CD4-positive, alpha-beta memory T cell (primary cell): ENCODE results near the gene ZNF345. TPM values are rescaled to one million over a fixed set of nuclear protein-coding genes. Genes with fewer than 3 reads are reported as not detected.
A peak's percentile ranks its signal among the peaks of the same experiment; 100 is the strongest.

Experiments
- CTCF ChIA-PET: fragments of 350-600 bp; sonication (Branson Sonifier 250); formaldehyde crosslinking; loops from one replicate; lab custom pipeline; 2021; ENCODE audit warnings: inconsistent platforms; ENCODE audit not compliant: partially characterized antibody; lab: Charles Lee
- POLR2A ChIA-PET: fragments of 350-600 bp; sonication (Branson Sonifier 250); formaldehyde crosslinking; loops from one replicate; lab custom pipeline; 2021; ENCODE audit not compliant: partially characterized antibody; lab: Charles Lee
- DNase-seq, 5 donors: peaks; one replicate each; pipeline versions ENCODE4 v3.0.0 to v3.0.0-alpha.2; 2020 to 2022; ENCODE audit warnings: mixed read lengths in 1 of 5
- H3K27ac ChIP-seq: one replicate; pipeline ENCODE4 v1.7.0; 2013; ENCODE audit warnings: low read depth, low read length
- H3K27me3 ChIP-seq: 2 replicates; pipeline ENCODE4 v1.7.0; 2013; ENCODE audit warnings: mild to moderate bottlenecking, low read length, moderate library complexity; ENCODE audit not compliant: insufficient read depth
- H3K36me3 ChIP-seq: 2 replicates; pipeline ENCODE4 v1.7.0; 2013; ENCODE audit warnings: mild to moderate bottlenecking, low read length, moderate library complexity; ENCODE audit not compliant: insufficient read depth
- H3K4me1 ChIP-seq: 2 replicates; pipeline ENCODE4 v1.7.0; 2013; ENCODE audit warnings: mild to moderate bottlenecking, low read length, moderate library complexity; ENCODE audit not compliant: insufficient read depth
- H3K4me3 ChIP-seq, 2 donors: one replicate each; pipeline ENCODE4 v1.7.0; 2013; ENCODE audit warnings: low read length in 2 of 2, mild to moderate bottlenecking in 1 of 2
- H3K9me3 ChIP-seq, 2 donors: one replicate each; pipeline ENCODE4 v1.7.0; 2013; ENCODE audit warnings: low read length in 2 of 2, control low read depth in 1 of 2; ENCODE audit not compliant: control insufficient read depth in 1 of 2
- H3K27ac Mint-ChIP-seq, 7 donors: one replicate each; pipeline ENCODE4 v1.8.0; 2020 to 2021; ENCODE audit warnings: mixed read lengths in 7 of 7, mild to moderate bottlenecking in 6 of 7, inconsistent platforms in 3 of 7, moderate library complexity in 3 of 7
- H3K27me3 Mint-ChIP-seq, 2 donors: one replicate each; pipeline ENCODE4 v1.8.0; 2020 to 2021; ENCODE audit warnings: mixed read lengths in 2 of 2
- H3K36me3 Mint-ChIP-seq, 2 donors: one replicate each; pipeline ENCODE4 v1.8.0; 2020 to 2021; ENCODE audit warnings: mixed read lengths in 2 of 2, inconsistent platforms in 1 of 2, mild to moderate bottlenecking in 1 of 2
- H3K4me1 Mint-ChIP-seq, 4 donors: one replicate each; pipeline ENCODE4 v1.8.0; 2020 to 2021; ENCODE audit warnings: mixed read lengths in 4 of 4, mild to moderate bottlenecking in 1 of 4
- H3K4me3 Mint-ChIP-seq, 8 donors: one replicate each; pipeline ENCODE4 v1.8.0; 2020 to 2021; ENCODE audit warnings: mixed read lengths in 8 of 8, mild to moderate bottlenecking in 7 of 8, moderate library complexity in 6 of 8, inconsistent platforms in 3 of 8
- H3K9me3 Mint-ChIP-seq, 8 donors: one replicate each; pipeline ENCODE4 v1.8.0; 2020 to 2021; ENCODE audit warnings: mixed read lengths in 8 of 8, mild to moderate bottlenecking in 5 of 8, inconsistent platforms in 3 of 8, moderate library complexity in 1 of 8
- intact Hi-C: fragments of 100-400 bp; cut with micrococcal nuclease; formaldehyde crosslinking; loops from one replicate; pipeline ENCODE4 v1.15.1; 2023
- polyA plus RNA-seq, 2 donors: library from polyadenylated mRNA; unstranded; fragments of 300-500 nt; fragmentation: Illumina TruSeq; gene quantifications; one replicate each; pipeline ENCODE4 v1.2.3, GENCODE V29; 2021
- total RNA-seq, 2 experiments: library from RNA; stranded (reverse); gene quantifications; one replicate each; pipeline ENCODE4 v1.2.3, GENCODE V29; 2021

The ZNF345 gene
- total and polyA plus RNA-seq, 4 experiments from 2014 or later = 7.9 to 18.0 (median 13.8) TPM

DNA sequence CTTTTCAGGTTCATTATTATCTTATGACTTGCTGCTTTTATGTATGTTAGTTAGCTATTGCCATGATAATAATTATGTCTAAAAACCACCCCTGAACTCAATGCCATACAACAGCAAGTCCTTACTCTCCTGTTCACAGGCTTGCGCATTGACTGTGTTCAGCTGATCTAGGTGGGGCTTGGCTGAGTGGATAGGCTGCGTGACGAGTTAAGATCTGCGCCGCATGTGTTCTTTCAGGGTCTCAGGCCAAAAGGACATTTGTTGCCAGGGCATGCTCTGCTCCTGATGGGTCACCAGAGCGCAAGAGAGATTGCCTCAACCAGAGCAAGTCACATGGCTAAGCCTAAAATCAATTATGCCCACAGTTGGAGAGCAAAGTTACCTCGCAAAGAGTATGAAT, 66.3 kb downstream of the ZNF345 start:
- POLR2A ChIA-PET = interaction anchor here (0.9 to 1.1 kb wide), 4 partner anchors 68 to 862 kb away, joined by 3 to 4 read pairs (median 3); partner anchors contain the start of genes ZNF566, ZNF573 and ZNF790
- CTCF ChIA-PET = interaction anchor here (0.8 kb wide), 1 partner anchor 15 kb away, joined by 5 read pairs; no protein-coding TSS in a partner anchor
- Histone ChIP-seq H3K4me1 (peaks cover 14% of the 10 kb centered on the region), H3K4me3 (peak overlapping the region; percentile 60 to 88), H3K9me3 (no peaks in the 10 kb centered on the region), H3K27me3 (no peaks in the 10 kb centered on the region), H3K27ac (peak overlapping the region; percentile 93), H3K36me3 (peaks cover 12% of the 10 kb centered on the region)
- H3K27me3 Mint-ChIP-seq = no peaks in the 10 kb centered on the region
- intact Hi-C loops = loop anchor here (1.0 to 2.0 kb wide), 14 partner anchors 56 to 550 kb away; partner anchors contain the start of genes ZFP14, ZNF260, ZNF345 and ZNF420
- no peak for DNase-seq
- H3K36me3 Mint-ChIP-seq = peaks cover 60 to 64% of the 10 kb centered on the region in 2 donors
- H3K9me3 Mint-ChIP-seq = peaks cover 2 to 30% (median 14%) of the 10 kb centered on the region in 8 donors
- H3K4me3 Mint-ChIP-seq = peak overlapping the region; percentile 84 to 97 (median 94)
- peak overlapping the region; percentile 81 to 97 (median 96) for H3K27ac Mint-ChIP-seq
- peaks cover 19 to 39% (median 28%) of the 10 kb centered on the region in 4 donors for H3K4me1 Mint-ChIP-seq

DNA sequence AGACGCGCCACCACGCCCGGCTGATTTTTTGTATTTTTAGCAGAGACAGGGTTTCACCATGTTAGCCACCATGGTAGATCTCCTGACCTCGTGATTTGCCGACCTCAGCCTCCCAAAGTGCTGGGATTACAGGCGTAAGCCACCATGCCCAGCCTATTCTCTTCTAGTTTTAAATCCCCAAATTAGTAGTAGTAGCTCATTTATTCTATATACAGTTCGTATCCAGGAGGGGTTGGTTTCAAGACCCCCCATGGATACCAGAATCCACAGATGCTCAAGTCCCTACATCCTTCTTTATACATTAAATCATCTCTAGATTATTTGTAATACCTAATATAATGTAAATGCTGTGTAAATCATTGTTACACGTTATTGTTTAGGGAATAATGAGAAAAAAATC, 67.4 kb downstream of the ZNF345 start:
- Histone ChIP-seq H3K4me1 (peaks cover 14% of the 10 kb centered on the region), H3K36me3 (peaks cover 14% of the 10 kb centered on the region), H3K9me3 (no peaks in the 10 kb centered on the region), H3K27me3 (no peaks in the 10 kb centered on the region), H3K4me3 (no peak overlapping the region), H3K27ac (no peak overlapping the region)
- Mint-ChIP-seq H3K4me3 (peak overlapping the region in 5 of 8 donors; percentile 42 to 51 (median 48)), H3K27ac (peak overlapping the region in 3 of 7 donors; percentile 22 to 74 (median 57)), H3K36me3 (peaks cover 64 to 65% of the 10 kb centered on the region in 2 donors), H3K9me3 (peaks cover 2 to 36% (median 15%) of the 10 kb centered on the region in 8 donors), H3K27me3 (no peaks in the 10 kb centered on the region), H3K4me1 (peaks cover 19 to 39% (median 28%) of the 10 kb centered on the region in 4 donors)
- DNase-seq = no peak
- POLR2A ChIA-PET = no interaction called here
- intact Hi-C loops = no loop called here
- CTCF ChIA-PET = no interaction called here

Other genes starting within 250 kb of the ZNF345 start
- 10 to 100 TPM; 21.1 to 21.9 TPM for gene ZNF382, start 245.6 kb upstream of the ZNF345 start, total RNA-seq
- gene ZNF382, start 245.6 kb upstream of the ZNF345 start, polyA plus RNA-seq = 10 to 100 TPM in 1 of 2 donors, 1 to 10 TPM in 1; 3.1 to 11.8 TPM
- 10 to 100 TPM; 17.5 to 17.6 TPM for gene ZNF461, start 184.0 kb upstream of the ZNF345 start, total RNA-seq
- 1 to 10 TPM; 3.1 to 8.0 TPM for gene ZNF461, start 184.0 kb upstream of the ZNF345 start, polyA plus RNA-seq
- 10 to 100 TPM; 17.0 to 19.8 TPM for gene ZNF567, start 163.3 kb upstream of the ZNF345 start, total RNA-seq
- 10 to 100 TPM in 1 of 2 donors, 1 to 10 TPM in 1; 7.0 to 13.9 TPM for gene ZNF567, start 163.3 kb upstream of the ZNF345 start, polyA plus RNA-seq
- 1 to 10 TPM; 3.7 to 5.4 TPM for gene ZNF850, start 78.1 kb upstream of the ZNF345 start, total RNA-seq
- 1 to 10 TPM in 1 of 2 donors, not detected in 1; 1.5 TPM for gene ZNF850, start 78.1 kb upstream of the ZNF345 start, polyA plus RNA-seq
- gene ZNF790, start 12.5 kb upstream of the ZNF345 start, total RNA-seq = 10 to 100 TPM; 12.4 to 13.4 TPM
- 1 to 10 TPM; 5.1 to 6.6 TPM for gene ZNF790, start 12.5 kb upstream of the ZNF345 start, polyA plus RNA-seq
- gene ZNF829, start 65.4 kb downstream of the ZNF345 start, total RNA-seq = 1 to 10 TPM; 8.5 to 9.8 TPM
- gene ZNF829, start 65.4 kb downstream of the ZNF345 start, polyA plus RNA-seq = 1 to 10 TPM; 2.0 to 4.0 TPM
- gene ZNF568, start 65.5 kb downstream of the ZNF345 start, total RNA-seq = 10 to 100 TPM; 18.8 to 20.3 TPM
- gene ZNF568, start 65.5 kb downstream of the ZNF345 start, polyA plus RNA-seq = 10 to 100 TPM in 1 of 2 donors, 1 to 10 TPM in 1; 7.6 to 11.1 TPM
- 10 to 100 TPM; 25.0 to 28.6 TPM for gene ZNF420, start 227.6 kb downstream of the ZNF345 start, total RNA-seq
- gene ZNF420, start 227.6 kb downstream of the ZNF345 start, polyA plus RNA-seq = 10 to 100 TPM; 19.5 to 24.8 TPM